ENCODE results near the gene DDX27. TPM values are rescaled to one million over a fixed set of nuclear protein-coding genes. Genes with fewer than 3 reads are reported as not detected.
A peak's percentile ranks its signal among the peaks of the same experiment; 100 is the strongest.

Gene DDX27
- total and polyA plus RNA-seq, 2 of the 13 experiments (the other 11 are each of a cell fraction or from before 2014, with no cell fraction given), result 42.6 to 72.8 TPM

DNA sequence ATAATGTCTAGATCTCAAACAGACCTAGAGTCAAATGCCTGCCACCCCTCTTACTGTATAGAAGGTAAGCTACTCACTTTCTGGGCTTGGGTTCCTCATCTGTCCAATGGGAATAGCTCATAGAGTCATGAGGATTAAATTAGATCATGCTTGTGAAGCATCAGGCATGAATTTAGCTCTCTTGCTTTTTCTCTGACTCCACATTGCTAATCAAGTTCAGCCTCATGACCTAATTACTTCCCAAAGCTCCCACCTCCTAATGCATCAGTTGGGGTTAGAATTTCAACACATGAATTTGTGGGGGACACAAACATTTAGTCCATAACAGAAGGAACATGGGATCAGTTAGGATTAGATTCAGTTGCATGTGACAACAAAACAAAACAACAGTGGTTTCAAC lies 4.6 kb upstream of the DDX27 start:
- intact Hi-C loops (cut with micrococcal nuclease; ENCODE audit: unreplicated experiment) (no loop called here), in situ Hi-C loops (cut with HindIII; ENCODE audit: extremely low pct_ligation_motif_present, low pct_unique_long_range_greater_than_20kb) (no loop called here)
- Histone ChIP-seq H4K20me1 (ENCODE audit: insufficient read depth, low read length) (no peaks in the 10 kb centered on the region), H3K4me3 (replicated peaks in 1 of 3; ENCODE audit: insufficient read depth in 1 of 3, low read depth in 2 of 3, low read length in 3 of 3) (no peak overlapping the region), H3K36me3 (replicated peaks in 1 of 2; ENCODE audit: control insufficient read depth in 1 of 2, insufficient read depth in 2 of 2, low read length in 2 of 2) (no peaks in the 10 kb centered on the region), H2AFZ (ENCODE audit: low read length) (no peak overlapping the region), H3K27me3 (ENCODE audit: control insufficient read depth in 1 of 2, insufficient read depth in 2 of 2, low read length in 2 of 2) (no peaks in the 10 kb centered on the region; a peak in 1 of 5 replicates), H3K4me1 (ENCODE audit: insufficient read depth, low read length) (peaks cover 22% of the 10 kb centered on the region), H3K79me2 (ENCODE audit: insufficient read depth, low read length) (peaks cover 4% of the 10 kb centered on the region), H3K9me3 (ENCODE audit: low read length) (peaks cover 6% of the 10 kb centered on the region), H3K4me2 (ENCODE audit: low read depth, low read length) (no peak overlapping the region), H3K27ac (ENCODE audit: extremely low read length, insufficient read depth, low read length) (no peak overlapping the region), H3K9ac (ENCODE audit: insufficient read depth, low read depth, low read length) (no peak overlapping the region)
- no TSS peak for BruUV-seq (replicated peaks)
- POLR2A ChIA-PET, result interaction anchor here (0.7 to 2.2 kb wide), 2 partner anchors 28 to 35 kb away, joined by 3 to 6 read pairs; no protein-coding TSS in a partner anchor
- DNase-seq (ENCODE audit: low spot score), result no peak
- no peak for TF ChIP-seq SIN3B (IDR thresholded peaks at IDR 0.05; ENCODE audit: low read length)
- CTCF ChIA-PET (ENCODE audit: low intra/inter-chr PET ratio, low total read pairs), result interaction anchor here (1.2 kb wide), 1 partner anchor 82 kb away, joined by 3 read pairs; no protein-coding TSS in a partner anchor
- no peak for FAIRE-seq
- no peak for ATAC-seq

- Histone ChIP-seq H3K36me3 (replicated peaks in 1 of 2; ENCODE audit: control insufficient read depth in 1 of 2, insufficient read depth in 2 of 2, low read length in 2 of 2) (no peaks in the 10 kb centered on the region), H3K9me3 (ENCODE audit: low read length) (peaks cover 3% of the 10 kb centered on the region), H3K9ac (ENCODE audit: insufficient read depth, low read depth, low read length) (no peak overlapping the region), H3K4me1 (ENCODE audit: insufficient read depth, low read length) (peaks cover 23% of the 10 kb centered on the region), H3K27ac (ENCODE audit: extremely low read length, insufficient read depth, low read length) (no peak overlapping the region), H3K4me2 (ENCODE audit: low read depth, low read length) (no peak overlapping the region), H2AFZ (ENCODE audit: low read length) (no peak overlapping the region), H3K4me3 (replicated peaks in 1 of 3; ENCODE audit: insufficient read depth in 1 of 3, low read depth in 2 of 3, low read length in 3 of 3) (no peak overlapping the region), H4K20me1 (ENCODE audit: insufficient read depth, low read length) (no peaks in the 10 kb centered on the region), H3K27me3 (ENCODE audit: control insufficient read depth in 1 of 2, insufficient read depth in 2 of 2, low read length in 2 of 2) (no peaks in the 10 kb centered on the region; a peak in 1 of 5 replicates), H3K79me2 (ENCODE audit: insufficient read depth, low read length) (peaks cover 10% of the 10 kb centered on the region)
- ChIA-PET POLR2A (interaction anchor here (2.2 kb wide), 1 partner anchor 28 kb away, joined by 6 read pairs; no protein-coding TSS in a partner anchor), CTCF (ENCODE audit: low intra/inter-chr PET ratio, low total read pairs) (interaction anchor here (1.2 kb wide), 1 partner anchor 83 kb away, joined by 3 read pairs; no protein-coding TSS in a partner anchor)
- 52% methylated on average over 3 of the region's 3 CpGs for WGBS (ENCODE audit: low lambda C conversion rate)
- ATAC-seq, result no peak
- in situ Hi-C loops (cut with HindIII; ENCODE audit: extremely low pct_ligation_motif_present, low pct_unique_long_range_greater_than_20kb) (loop anchor here (5.0 kb wide), 1 partner anchor 83 kb away; no protein-coding TSS in a partner anchor), intact Hi-C loops (cut with micrococcal nuclease; ENCODE audit: unreplicated experiment) (loop anchor here (5.0 kb wide), 1 partner anchor 33 kb away; no protein-coding TSS in a partner anchor)
- TF ChIP-seq ZNF629 (CRISPR knock-in tag; conservative IDR thresholded peaks at IDR 0.05) (peak; percentile 79), ZNF335 (CRISPR knock-in tag; IDR thresholded peaks at IDR 0.05) (no peak), CHD4 (IDR thresholded peaks at IDR 0.05; ENCODE audit: borderline replicate concordance, low read length) (peak; percentile 72; the same call in 1 of the 2 replicates)
- DNase-seq (ENCODE audit: low spot score), result no peak
- no TSS peak for BruUV-seq (replicated peaks)
- FAIRE-seq, result no peak
These were observed 4.0 kb upstream of the DDX27 start for GRCh38 chr20:49215232-49215631.
